Breast epithelium (tissue), 3 donors: ENCODE results near the gene TAF4B.
"Not testable (repeated sequence)": the region's sequence is repeated elsewhere in the genome, so short reads cannot be mapped to it uniquely, and the experiment has no call there.

Experiments
- CTCF ChIP-seq, 3 donors: fragments of 450-650 bp; IDR thresholded peaks; one replicate each; pipeline ENCODE4 v1.5.1; 2016 to 2017; ENCODE audit warnings: antibody characterized with exemption in 3 of 3, mild to moderate bottlenecking in 3 of 3, moderate library complexity in 3 of 3
- POLR2A ChIP-seq: fragments of 450-650 bp; IDR thresholded peaks from one replicate; pipeline ENCODE4 v1.6.1; 2016; ENCODE audit warnings: antibody characterized with exemption, mild to moderate bottlenecking, moderate library complexity

GRCh38 chr18:26254808-26255207 is 28.6 kb downstream of the TAF4B start:
- not testable (repeated sequence) for TF ChIP-seq CTCF (IDR thresholded peaks at IDR 0.05); POLR2A
